IMR-90 (cell line): ENCODE results near the gene CDC42EP4. TPM values are rescaled to one million over a fixed set of nuclear protein-coding genes. Genes with fewer than 3 reads are reported as not detected.

Source experiments
- ATAC-seq: fragments of 200-7000 bp; cut with Tn5 transposase; 2 replicates; pipeline ENCODE4 v1.9.1; 2020; ENCODE audit warnings: low read depth, mild to moderate bottlenecking, moderate library complexity
- BruUV-seq: library from RNA; stranded (reverse); fragments of 400-500 nt; replicated peaks from 2 replicates; lab custom pipeline; 2021; lab: Mats Ljungman, UMichigan
- CTCF ChIA-PET: fragments of 300-600 bp; formaldehyde crosslinking; extraction: SDS; loops from one replicate; lab custom pipeline; 2021; ENCODE audit warnings: antibody characterized with exemption; lab: Yijun Ruan, JAX
- POLR2A ChIA-PET: fragments of 300-600 bp; sonication (Branson Sonifier 250); formaldehyde crosslinking; loops from one replicate; lab custom pipeline; 2022; ENCODE audit warnings: antibody characterized with exemption; ENCODE audit not compliant: unreplicated experiment; lab: Charles Lee
- DNase-seq: peaks from one replicate; pipeline ENCODE4 v3.0.0; 2013
- H2AFZ ChIP-seq: replicated peaks from 2 replicates; pipeline ENCODE3; 2013; ENCODE audit warnings: low read length, mild to moderate bottlenecking; ENCODE audit not compliant: poor library complexity
- H2AK5ac ChIP-seq: 2 replicates; pipeline ENCODE4 v1.6.1; 2013; ENCODE audit warnings: low read depth, low read length, inconsistent platforms
- H2AK9ac ChIP-seq: replicated peaks from 2 replicates; pipeline ENCODE3; 2013; ENCODE audit warnings: mild to moderate bottlenecking, low read depth, low read length, moderate library complexity; ENCODE audit not compliant: poor library complexity
- H2BK120ac ChIP-seq: 2 replicates; pipeline ENCODE4 v1.6.1; 2013; ENCODE audit warnings: low read depth, low read length, inconsistent platforms
- H2BK15ac ChIP-seq: 3 replicates; pipeline ENCODE4 v1.6.1; 2013; ENCODE audit warnings: low read depth, low read length, inconsistent platforms
- H2BK20ac ChIP-seq: 2 replicates; pipeline ENCODE4 v1.6.1; 2013; ENCODE audit warnings: low read depth, mild to moderate bottlenecking, inconsistent platforms, low read length, moderate library complexity
- H2BK5ac ChIP-seq: 2 replicates; pipeline ENCODE4 v1.6.1; 2013; ENCODE audit warnings: mild to moderate bottlenecking, low read depth, low read length, inconsistent platforms; ENCODE audit not compliant: poor library complexity, severe bottlenecking
- H3K14ac ChIP-seq: replicated peaks from 2 replicates; pipeline ENCODE4 v1.6.1; 2013; ENCODE audit warnings: low read depth, low read length, inconsistent platforms
- H3K18ac ChIP-seq: 2 replicates; pipeline ENCODE4 v1.6.1; 2013; ENCODE audit warnings: low read depth, low read length, control low read depth
- H3K23ac ChIP-seq: 2 replicates; pipeline ENCODE4 v1.6.1; 2013; ENCODE audit warnings: low read depth, low read length, inconsistent platforms
- H3K27ac ChIP-seq: 2 replicates; pipeline ENCODE4 v1.5.1; 2013; ENCODE audit warnings: mild to moderate bottlenecking, control low read depth, low read length; ENCODE audit not compliant: insufficient read depth
- H3K27me3 ChIP-seq: 2 replicates; pipeline ENCODE4 v1.6.1; 2013; ENCODE audit warnings: low read length; ENCODE audit not compliant: control insufficient read depth, insufficient read depth
- H3K36me3 ChIP-seq: 2 replicates; pipeline ENCODE4 v1.6.1; 2013; ENCODE audit warnings: low read length, mixed read lengths; ENCODE audit not compliant: control insufficient read depth, insufficient read depth
- H3K4ac ChIP-seq: 2 replicates; pipeline ENCODE4 v1.6.1; 2013; ENCODE audit warnings: low read depth, low read length, inconsistent platforms
- H3K4me1 ChIP-seq: 2 replicates; pipeline ENCODE4 v1.6.1; 2013; ENCODE audit warnings: low read length, mixed read lengths; ENCODE audit not compliant: control insufficient read depth, insufficient read depth
- H3K4me2 ChIP-seq: 2 replicates; pipeline ENCODE4 v1.6.1; 2013; ENCODE audit warnings: low read depth, mild to moderate bottlenecking, control low read depth, low read length, moderate library complexity
- H3K4me3 ChIP-seq: 2 replicates; pipeline ENCODE4 v1.5.1; 2013; ENCODE audit warnings: low read depth, mild to moderate bottlenecking, control low read depth, low read length, moderate library complexity; ENCODE audit not compliant: insufficient read depth
- H3K56ac ChIP-seq: 2 replicates; pipeline ENCODE4 v1.6.1; 2013; ENCODE audit warnings: low read length, inconsistent platforms; ENCODE audit not compliant: insufficient read depth; ENCODE audit errors: extremely low read depth
- H3K79me1 ChIP-seq, 2 experiments: 2 replicates each; pipeline ENCODE4 v1.6.1; 2013; ENCODE audit warnings: low read length in 2 of 2, inconsistent platforms in 1 of 2, low read depth in 1 of 2
- H3K9ac ChIP-seq: 2 replicates; pipeline ENCODE4 v1.6.1; 2013; ENCODE audit warnings: low read depth, low read length, control low read depth
- H3K9me1 ChIP-seq: 2 replicates; pipeline ENCODE4 v1.6.1; 2013; ENCODE audit warnings: low read length, inconsistent platforms; ENCODE audit not compliant: insufficient read depth
- H3K9me3 ChIP-seq: 2 replicates; pipeline ENCODE4 v1.6.1; 2013; ENCODE audit warnings: low read length; ENCODE audit not compliant: control insufficient read depth, insufficient read depth
- H4K20me1 ChIP-seq: 2 replicates; pipeline ENCODE4 v1.6.1; 2013; ENCODE audit warnings: low read length, inconsistent platforms; ENCODE audit not compliant: insufficient read depth
- H4K5ac ChIP-seq: 2 replicates; pipeline ENCODE4 v1.6.1; 2013; ENCODE audit warnings: mild to moderate bottlenecking, low read depth, low read length, control low read depth
- H4K8ac ChIP-seq, 2 experiments: 2 replicates each; pipeline ENCODE4 v1.6.1; 2013; ENCODE audit warnings: low read depth in 2 of 2, low read length in 2 of 2, control low read depth in 1 of 2, inconsistent platforms in 1 of 2
- H4K91ac ChIP-seq: 2 replicates; pipeline ENCODE4 v1.6.1; 2013; ENCODE audit warnings: low read depth, low read length, inconsistent platforms; ENCODE audit not compliant: insufficient read depth
- BHLHE40 ChIP-seq: fragments of 150-350 bp; IDR thresholded peaks from 2 replicates; pipeline ENCODE4 v1.6.1; 2016; ENCODE audit warnings: mild to moderate bottlenecking, low read depth, low read length
- CEBPB ChIP-seq: IDR thresholded peaks from 2 replicates; pipeline ENCODE4 v1.6.1; 2012; ENCODE audit warnings: low read depth, low read length, improper control_type of control experiment
- CHD1 ChIP-seq: IDR thresholded peaks from 2 replicates; pipeline ENCODE4 v1.6.1; 2012; ENCODE audit warnings: low read depth, low read length, improper control_type of control experiment
- CTCF ChIP-seq: conservative IDR thresholded peaks from 2 replicates; pipeline ENCODE4 v1.5.1; 2012; ENCODE audit warnings: mild to moderate bottlenecking, low read depth, low read length, improper control_type of control experiment
- ELK1 ChIP-seq: fragments of 150-350 bp; IDR thresholded peaks from 2 replicates; pipeline ENCODE4 v1.6.1; 2016; ENCODE audit warnings: low read depth, mild to moderate bottlenecking, low read length, moderate library complexity, borderline replicate concordance
- FOS ChIP-seq: fragments of 150-350 bp; IDR thresholded peaks from 2 replicates; pipeline ENCODE4 v1.6.1; 2016; ENCODE audit warnings: low read depth, low read length
- MAZ ChIP-seq: IDR thresholded peaks from 2 replicates; pipeline ENCODE4 v1.6.1; 2012; ENCODE audit warnings: low read depth, mild to moderate bottlenecking, low read length, improper control_type of control experiment, moderate library complexity, borderline replicate concordance
- MXI1 ChIP-seq: IDR thresholded peaks from 2 replicates; pipeline ENCODE4 v1.6.1; 2012; ENCODE audit warnings: low read depth, mild to moderate bottlenecking, low read length, moderate library complexity, borderline replicate concordance
- NFE2L2 ChIP-seq: fragments of 150-350 bp; IDR thresholded peaks from 2 replicates; pipeline ENCODE4 v1.6.1; 2016; ENCODE audit warnings: low read depth, mild to moderate bottlenecking, low read length
- POLR2A ChIP-seq: IDR thresholded peaks from 2 replicates; pipeline ENCODE4 v1.6.1; 2012; ENCODE audit warnings: mild to moderate bottlenecking, low read depth, low read length
- RAD21 ChIP-seq: IDR thresholded peaks from 2 replicates; pipeline ENCODE4 v1.6.1; 2012; ENCODE audit warnings: low read length, improper control_type of control experiment
- RCOR1 ChIP-seq: IDR thresholded peaks from 2 replicates; pipeline ENCODE4 v1.6.1; 2012; ENCODE audit warnings: mild to moderate bottlenecking, low read length, improper control_type of control experiment; ENCODE audit not compliant: insufficient replicate concordance
- RFX5 ChIP-seq: IDR thresholded peaks from 2 replicates; pipeline ENCODE4 v1.8.0; 2012; ENCODE audit warnings: low read depth, mild to moderate bottlenecking, low read length, moderate library complexity
- SMC3 ChIP-seq: fragments of 150-350 bp; IDR thresholded peaks from 2 replicates; pipeline ENCODE4 v1.6.1; 2016; ENCODE audit warnings: low read depth, mild to moderate bottlenecking, antibody characterized with exemption, low read length, moderate library complexity
- USF2 ChIP-seq: fragments of 150-350 bp; IDR thresholded peaks from 2 replicates; pipeline ENCODE4 v1.6.1; 2017; ENCODE audit warnings: mild to moderate bottlenecking, antibody characterized with exemption, low read length, low read depth
- WGBS, 2 experiments: methylation state at CpG; one replicate each; pipeline versions ENCODE4 v1.1.5 to v1.1.7; 2013; ENCODE audit warnings: missing lambda C conversion rate in 2 of 2; ENCODE audit not compliant: insufficient read length in 1 of 2; ENCODE audit errors: extremely low coverage in 2 of 2; 5-methylcytosine and 5-hydroxymethylcytosine counted together
- dilution Hi-C: fragments of 300-500 bp; cut with HindIII; formaldehyde crosslinking; loops from one replicate; pipeline ENCODE4 v1.14.3; 2018; ENCODE audit warnings: low sequenced_read_pairs; ENCODE audit not compliant: unreplicated experiment
- in situ Hi-C: fragments of 300-500 bp; cut with MboI; formaldehyde crosslinking; loops from 3 replicates; pipeline ENCODE4 v1.14.3; 2019; ENCODE audit warnings: low sequenced_read_pairs, inconsistent platforms, mixed read lengths
- intact Hi-C: fragments of 100-400 bp; cut with micrococcal nuclease; formaldehyde crosslinking; loops from 2 replicates; pipeline ENCODE4 v1.10.0; 2022
- polyA plus RNA-seq, 3 experiments: library from polyadenylated mRNA; depleted of rRNA; stranded (reverse); fragments of >200 nt; gene quantifications; 2 replicates each; pipeline ENCODE4 v1.2.3, GENCODE V29; 2012; ENCODE audit warnings: low replicate concordance in 1 of 3
- total RNA-seq: library from RNA; depleted of rRNA; stranded (reverse); fragments of >200 nt; gene quantifications from 2 replicates; pipeline ENCODE4 v1.2.3, GENCODE V29; 2012

The CDC42EP4 gene
- total and polyA plus RNA-seq, 2 of the 4 experiments (the other 2 are of a cell fraction): 14.3 to 25.8 TPM

- H2AFZ ChIP-seq: peak overlapping the region; percentile 17
- no peak overlapping the region for H3K23ac ChIP-seq
- WGBS, 2 experiments: 87% methylated on average over 8 of the region's 9 CpGs; no CpG with 5 or more reads in 1 of the 2 experiments
- H3K4me2 ChIP-seq: no peak overlapping the region
- H3K4me1 ChIP-seq: no peaks in the 10 kb centered on the region
- H2BK120ac ChIP-seq: no peak overlapping the region
- CTCF ChIA-PET: interaction anchor here (0.7 kb wide), 1 partner anchor 42 kb away, joined by 3 read pairs; no protein-coding TSS in a partner anchor
- H3K36me3 ChIP-seq: no peaks in the 10 kb centered on the region
- H2AK5ac ChIP-seq: no peak overlapping the region
- no peak overlapping the region for H2BK5ac ChIP-seq
- peaks cover 3% of the 10 kb centered on the region for H3K9me3 ChIP-seq
- H4K20me1 ChIP-seq: no peaks in the 10 kb centered on the region
- POLR2A ChIA-PET: no interaction called here
- no peak overlapping the region for H3K14ac ChIP-seq
- no peak for ATAC-seq
- H4K91ac ChIP-seq: no peak overlapping the region
- dilution Hi-C loops (no loop called here), in situ Hi-C loops (loop anchor here (25.0 kb wide), 2 partner anchors 269 to 919 kb away; no protein-coding TSS in a partner anchor), intact Hi-C loops (no loop called here)
- no TSS peak for BruUV-seq
- DNase-seq: no peak
- H4K5ac ChIP-seq: no peak overlapping the region
- H4K8ac ChIP-seq: no peak overlapping the region
- no peak overlapping the region for H2BK20ac ChIP-seq
- no peak overlapping the region for H2BK15ac ChIP-seq
- H3K9ac ChIP-seq: no peak overlapping the region
- no peak overlapping the region for H2AK9ac ChIP-seq
- H3K79me1 ChIP-seq: no peaks in the 10 kb centered on the region
- no peak overlapping the region for H3K4me3 ChIP-seq
- no peak overlapping the region for H3K27ac ChIP-seq
- H3K9me1 ChIP-seq: no peaks in the 10 kb centered on the region
- H3K56ac ChIP-seq: no peak overlapping the region
- H3K4ac ChIP-seq: no peak overlapping the region
- no peaks in the 10 kb centered on the region for H3K27me3 ChIP-seq
- no peak overlapping the region for H3K18ac ChIP-seq
- no peak for TF ChIP-seq MAZ
- TF ChIP-seq MXI1: no peak
- no peak for TF ChIP-seq CEBPB
- TF ChIP-seq ELK1: no peak
- TF ChIP-seq NFE2L2: no peak
- no peak for TF ChIP-seq RAD21
- no peak for TF ChIP-seq RFX5
- no peak for TF ChIP-seq USF2
- TF ChIP-seq BHLHE40: no peak
- no peak for TF ChIP-seq RCOR1
- TF ChIP-seq SMC3: no peak
- TF ChIP-seq CTCF: no peak
- TF ChIP-seq CHD1: no peak
- TF ChIP-seq FOS: no peak
- no peak for TF ChIP-seq POLR2A
Measured at GRCh38 chr17:73268582-73269328, 43.0 kb downstream of the CDC42EP4 start.
